HG03442 (cell line): ENCODE results near the gene PHACTR4.
"Not testable (repeated sequence)": the region's sequence is repeated elsewhere in the genome, so short reads cannot be mapped to it uniquely, and the experiment has no call there.

Experiments used
- ATAC-seq: cut with Tn5 transposase; IDR thresholded peaks from one replicate; pipeline ENCODE4 v1.9.1; 2021; ENCODE audit warnings: mild to moderate bottlenecking, moderate library complexity; ENCODE audit not compliant: unreplicated experiment

The PHACTR4 gene

GRCh38 chr1:28428012-28428411 is 58.5 kb downstream of the PHACTR4 start:
- ATAC-seq = no peak

GRCh38 chr1:28428990-28429520 is 59.5 kb downstream of the PHACTR4 start:
- no peak for ATAC-seq

GRCh38 chr1:28436211-28436769 is 66.8 kb downstream of the PHACTR4 start:
- ATAC-seq = no peak

GRCh38 chr1:28437264-28437923 is 67.9 kb downstream of the PHACTR4 start:
- no peak for ATAC-seq

- ATAC-seq = no peak
Measured at GRCh38 chr1:28437924-28438699, 68.6 kb downstream of the PHACTR4 start.

GRCh38 chr1:28439320-28439719 is 69.8 kb downstream of the PHACTR4 start:
- no peak for ATAC-seq

GRCh38 chr1:28441674-28442073 is 72.1 kb downstream of the PHACTR4 start:
- ATAC-seq = no peak

- ATAC-seq = no peak
Measured at GRCh38 chr1:28443550-28443949, 74.0 kb downstream of the PHACTR4 start.

- ATAC-seq = no peak
Measured at GRCh38 chr1:28447679-28448078, 78.1 kb downstream of the PHACTR4 start.

- not testable (repeated sequence) for ATAC-seq
Measured at GRCh38 chr1:28448094-28448611, 78.6 kb downstream of the PHACTR4 start.

GRCh38 chr1:28449904-28450303 is 80.4 kb downstream of the PHACTR4 start:
- no peak for ATAC-seq

- ATAC-seq = no peak
Measured at GRCh38 chr1:28450561-28450960, 81.0 kb downstream of the PHACTR4 start.

GRCh38 chr1:28451011-28451410 is 81.5 kb downstream of the PHACTR4 start:
- ATAC-seq = no peak

GRCh38 chr1:28456078-28456477 is 86.5 kb downstream of the PHACTR4 start:
- no peak for ATAC-seq

GRCh38 chr1:28457678-28458077 is 88.1 kb downstream of the PHACTR4 start:
- ATAC-seq = no peak

- ATAC-seq = no peak
Measured at GRCh38 chr1:28458237-28459228, 89.0 kb downstream of the PHACTR4 start.

- ATAC-seq = no peak
Measured at GRCh38 chr1:28466226-28466778, 96.8 kb downstream of the PHACTR4 start.

- no peak for ATAC-seq
Measured at GRCh38 chr1:28470146-28470545, 100.6 kb downstream of the PHACTR4 start.

GRCh38 chr1:28479497-28479896 is 110.0 kb downstream of the PHACTR4 start:
- not testable (repeated sequence) for ATAC-seq

GRCh38 chr1:28480308-28480707 is 110.8 kb downstream of the PHACTR4 start:
- ATAC-seq = no peak
